BJ (cell line): ENCODE results near the gene TXNDC8. TPM values are rescaled to one million over a fixed set of nuclear protein-coding genes. Genes with fewer than 3 reads are reported as not detected.

Source experiments
- CTCF ChIA-PET: fragments of 350-600 bp; formaldehyde crosslinking; extraction: SDS; loops from one replicate; lab custom pipeline; 2021; ENCODE audit warnings: antibody characterized with exemption, inconsistent platforms; lab: Yijun Ruan, JAX
- POLR2A ChIA-PET: fragments of 300-600 bp; sonication (Branson Sonifier 250); formaldehyde crosslinking; extraction: SDS; loops from one replicate; lab custom pipeline; 2021; ENCODE audit warnings: antibody characterized with exemption; lab: Charles Lee
- DNase-seq: peaks from one replicate; pipeline ENCODE4 v3.0.0-alpha.2; 2011; ENCODE audit warnings: low read depth
- H3K27me3 ChIP-seq: 2 replicates; pipeline ENCODE4 v1.6.0; 2011; ENCODE audit warnings: low read length; ENCODE audit not compliant: control insufficient read depth, insufficient read depth
- H3K36me3 ChIP-seq: 2 replicates; pipeline ENCODE4 v1.5.1; 2011; ENCODE audit warnings: low read length; ENCODE audit not compliant: control insufficient read depth, insufficient read depth
- H3K4me3 ChIP-seq: 2 replicates; pipeline ENCODE4 v1.5.1; 2011; ENCODE audit warnings: low read depth, mild to moderate bottlenecking, control low read depth, low read length
- CTCF ChIP-seq: IDR thresholded peaks from 2 replicates; pipeline ENCODE4 v1.5.1; 2011; ENCODE audit warnings: low read depth, mild to moderate bottlenecking, control low read depth, inconsistent platforms, low read length, moderate library complexity; ENCODE audit not compliant: insufficient read depth
- polyA plus RNA-seq: library from polyadenylated mRNA; depleted of rRNA; stranded (reverse); fragments of >200 nt; gene quantifications from 2 replicates; pipeline ENCODE4 v1.2.3, GENCODE V29; 2011; rRNA removed
- small RNA-seq: library from RNA; depleted of rRNA; stranded (forward); fragments of <200 nt; gene quantifications from one replicate; pipeline ENCODE3, GENCODE V24; 2012; ENCODE audit warnings: low replicate concordance, low read depth; ENCODE audit not compliant: insufficient read length

TXNDC8 gene
- polyA plus RNA-seq, 1 experiment: not detected

GRCh38 chr9:110255463-110256379, 81.9 kb downstream of the TXNDC8 start:
- Histone ChIP-seq H3K36me3 (no peaks in the 10 kb centered on the region), H3K27me3 (no peaks in the 10 kb centered on the region), H3K4me3 (peak overlapping the region; percentile 90)
- CTCF ChIA-PET: no interaction called here
- no peak for TF ChIP-seq CTCF
- DNase-seq: no peak
- POLR2A ChIA-PET: interaction anchor here (0.7 to 1.0 kb wide), 6 partner anchors 9 to 1637 kb away, joined by 3 to 17 read pairs (median 4); no protein-coding TSS in a partner anchor

GRCh38 chr9:110255034-110255462, 82.6 kb downstream of the TXNDC8 start:
- DNase-seq: no peak
- ChIA-PET POLR2A (no interaction called here), CTCF (no interaction called here)
- TF ChIP-seq CTCF: no peak
- Histone ChIP-seq H3K4me3 (peak overlapping the region; percentile 90), H3K27me3 (no peaks in the 10 kb centered on the region), H3K36me3 (no peaks in the 10 kb centered on the region)

GRCh38 chr9:110254500-110254899, 83.2 kb downstream of the TXNDC8 start:
- POLR2A ChIA-PET: no interaction called here
- DNase-seq: no peak
- CTCF ChIA-PET: no interaction called here
- no peaks in the 10 kb centered on the region for H3K27me3 ChIP-seq
- peaks cover 3% of the 10 kb centered on the region for H3K36me3 ChIP-seq
- TF ChIP-seq CTCF: no peak
- peak overlapping the region; percentile 90 for H3K4me3 ChIP-seq

Small RNA genes within 50 kb of the gene (small RNA-seq; reads per million reads assigned to genes)
- not detected for gene RNU6-1039P

Other genes starting within 250 kb of the TXNDC8 start
- not detected in 2 replicates for gene C9orf152, start 129.7 kb downstream of the TXNDC8 start, polyA plus RNA-seq
- 290 and 475 TPM in 2 replicates for gene TXN, start 81.4 kb downstream of the TXNDC8 start, polyA plus RNA-seq
- 24.8 and 33.5 TPM in 2 replicates for gene SVEP1, start 241.9 kb upstream of the TXNDC8 start, polyA plus RNA-seq